Measurements from ENCODE around the gene TRAPPC12.
"Not testable (repeated sequence)": the region's sequence is repeated elsewhere in the genome, so short reads cannot be mapped to it uniquely, and the experiment has no call there.

Gene TRAPPC12

DNA sequence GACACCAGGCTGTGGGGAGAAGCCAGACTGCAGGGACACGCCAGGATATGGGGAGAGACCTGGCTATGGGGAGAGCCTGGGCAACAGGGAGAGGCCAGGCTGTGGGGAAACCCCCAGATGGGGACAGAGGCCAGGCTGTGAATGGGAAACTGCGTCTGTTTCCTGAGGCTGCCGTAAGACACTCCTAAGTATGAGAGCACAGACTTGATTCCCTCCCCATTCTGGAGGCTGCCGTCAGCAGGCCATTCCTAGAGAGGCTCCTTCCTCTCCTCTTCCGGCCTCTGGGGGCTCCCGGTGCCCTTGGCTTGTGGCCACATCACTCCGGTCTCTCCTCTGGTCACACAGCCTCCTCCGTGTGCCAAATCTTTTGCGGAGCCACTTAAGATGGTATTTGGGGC lies 107.5 kb downstream of the TRAPPC12 start:
- no peak for DNase-seq (ENCODE audit: low spot score)

DNA sequence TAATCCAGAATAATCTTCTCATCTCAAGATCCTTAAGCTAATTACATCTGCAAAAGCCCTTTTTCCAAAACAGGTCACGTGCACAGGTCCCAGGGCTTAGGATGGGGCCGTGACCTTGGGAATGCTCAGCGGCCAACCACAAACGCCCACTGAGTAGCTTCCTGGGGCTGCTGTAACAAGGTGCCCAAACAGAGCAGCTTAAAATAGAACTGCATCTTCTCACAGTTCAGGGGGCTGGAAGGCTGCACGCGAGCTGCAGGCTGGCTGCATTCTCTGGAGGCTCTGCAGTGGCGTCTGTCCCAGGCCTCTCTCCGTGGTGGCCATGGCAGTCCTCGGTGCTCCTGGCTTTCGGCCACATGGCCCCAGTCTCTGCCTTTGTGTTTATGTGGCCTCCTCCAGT lies 107.9 kb downstream of the TRAPPC12 start:
- no peak for DNase-seq (ENCODE audit: low spot score)

DNA sequence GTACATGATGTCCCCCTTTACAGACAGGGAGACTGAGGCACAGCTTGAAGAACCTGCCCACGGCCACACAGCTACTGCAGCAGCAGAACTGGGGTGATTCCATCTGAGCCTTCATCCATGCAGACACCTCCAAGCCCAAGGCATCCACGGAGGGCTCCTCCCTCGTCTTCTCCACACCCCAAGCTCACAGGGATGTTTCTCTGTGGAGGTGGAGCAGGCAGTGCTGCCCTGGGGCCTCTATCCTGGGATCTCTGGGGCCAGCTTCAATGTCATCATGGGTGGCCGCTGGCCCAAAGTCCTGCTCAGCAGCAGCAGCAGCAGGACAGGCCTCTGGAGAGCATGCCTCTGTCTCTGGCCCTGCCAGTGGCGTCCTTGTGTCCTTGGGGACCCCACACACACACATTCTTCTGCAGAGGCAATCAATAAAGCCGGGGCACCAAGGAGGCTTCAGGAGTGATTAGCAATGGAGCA lies 108.6 kb downstream of the TRAPPC12 start:
- no peak for DNase-seq (ENCODE audit: low spot score)

DNA sequence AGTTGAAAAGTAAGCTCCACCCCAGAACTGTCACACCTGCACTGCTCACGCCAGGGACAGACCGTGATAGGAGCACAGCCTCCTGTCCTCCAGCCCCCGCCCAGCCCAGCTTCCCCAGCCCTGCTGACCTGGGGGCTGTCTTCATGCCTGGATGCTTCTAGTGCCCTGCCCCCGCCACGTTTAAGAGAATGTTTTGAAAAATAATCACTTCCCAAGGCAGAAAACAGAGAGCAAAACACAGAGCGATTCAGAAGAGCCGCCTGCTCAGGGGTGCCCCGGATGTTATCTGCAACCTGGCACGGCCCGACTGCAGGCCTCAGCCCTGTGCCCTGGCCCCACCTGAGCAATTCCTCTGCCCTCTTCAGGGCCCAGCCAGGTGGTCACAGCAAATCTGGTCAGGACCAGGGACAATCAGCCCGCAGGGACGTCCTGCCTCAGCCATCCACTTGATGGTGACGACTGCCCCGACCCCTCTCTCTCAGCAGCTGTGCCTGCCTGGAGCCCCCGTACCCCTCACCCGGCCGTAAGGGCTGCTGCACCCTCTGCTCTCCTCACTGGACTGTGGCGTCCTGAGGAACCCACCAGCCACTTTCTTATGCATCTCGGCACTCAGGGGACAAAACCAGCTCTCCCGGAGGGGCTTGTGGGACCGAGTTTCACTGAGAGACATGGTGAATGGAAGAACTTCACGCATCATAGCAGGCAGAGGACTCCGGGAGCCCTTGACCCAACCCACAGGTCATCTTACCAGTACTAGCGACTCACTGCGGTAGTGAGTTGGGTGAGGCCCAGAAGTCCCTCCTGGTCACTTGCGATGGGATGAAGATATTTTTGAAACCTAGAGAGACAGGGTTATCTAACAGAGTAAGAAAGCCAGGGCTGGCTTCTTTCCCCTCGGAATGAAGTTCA lies 109.6 kb downstream of the TRAPPC12 start:
- no peak for DNase-seq (ENCODE audit: low spot score)

DNA sequence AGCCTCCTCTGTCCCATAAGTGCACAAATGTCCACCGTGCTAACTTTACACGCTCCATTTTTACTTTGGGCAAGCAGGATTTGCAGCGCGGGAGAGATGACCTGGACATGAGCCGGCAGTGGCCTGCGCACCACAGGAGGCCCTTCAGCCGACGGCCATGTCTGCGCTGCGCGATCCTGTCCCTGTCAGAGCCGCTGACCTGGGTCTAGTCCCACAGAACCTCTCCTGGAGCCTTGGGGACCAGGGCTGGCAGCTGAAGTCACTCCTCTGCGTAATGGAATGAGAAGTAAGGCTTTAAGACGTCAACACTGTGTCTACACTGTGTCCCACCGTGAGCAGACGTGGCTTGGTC lies 110.2 kb downstream of the TRAPPC12 start:
- no peak for DNase-seq (ENCODE audit: low spot score)

DNA sequence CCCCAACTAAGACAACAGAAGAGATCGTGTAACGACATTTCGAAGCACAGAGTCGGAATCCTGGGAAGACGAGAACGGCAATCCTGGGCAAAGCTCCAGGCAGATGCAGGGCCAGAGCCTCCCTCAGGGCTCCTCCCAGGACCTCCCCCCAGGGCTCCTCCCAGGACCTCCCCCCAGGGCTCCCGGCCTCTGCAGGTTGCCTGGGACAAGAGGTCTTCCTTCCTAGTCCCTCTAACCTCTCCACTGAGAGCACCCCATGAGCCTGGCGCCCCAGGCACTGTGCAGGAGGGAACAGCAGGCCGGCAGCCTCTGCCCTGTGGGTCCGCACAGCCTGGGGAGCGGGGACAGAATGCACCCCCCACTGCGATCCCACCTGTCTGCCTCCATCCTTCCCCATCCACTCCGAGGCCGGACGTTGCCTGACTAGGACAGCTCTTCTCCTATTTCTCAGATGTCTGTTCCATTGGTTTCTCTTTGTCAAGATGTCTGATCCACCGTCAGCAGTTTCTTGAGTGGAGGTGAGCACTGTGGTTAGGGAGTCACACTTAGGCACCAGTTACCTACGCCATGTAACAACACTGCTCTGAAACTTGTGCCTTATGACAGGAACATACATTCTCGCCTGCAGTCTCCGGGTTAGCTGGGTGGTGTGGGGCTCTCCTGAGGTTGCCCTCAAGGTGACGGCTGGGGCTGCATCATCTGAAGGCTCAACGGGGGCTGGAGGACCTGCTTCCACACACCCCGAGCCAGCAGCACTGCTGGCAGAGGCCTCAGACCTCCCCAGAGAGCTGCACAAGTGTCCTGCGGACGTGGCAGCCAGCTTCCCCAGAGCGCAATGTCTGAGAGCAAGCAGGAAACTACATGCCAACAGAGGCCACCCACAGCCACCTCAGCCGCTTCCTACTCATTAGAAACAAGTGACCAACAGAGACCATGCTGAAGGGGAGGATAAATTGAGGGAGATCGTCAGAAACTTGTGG lies 111.0 kb downstream of the TRAPPC12 start:
- DNase-seq (ENCODE audit: low spot score) = no peak

DNA sequence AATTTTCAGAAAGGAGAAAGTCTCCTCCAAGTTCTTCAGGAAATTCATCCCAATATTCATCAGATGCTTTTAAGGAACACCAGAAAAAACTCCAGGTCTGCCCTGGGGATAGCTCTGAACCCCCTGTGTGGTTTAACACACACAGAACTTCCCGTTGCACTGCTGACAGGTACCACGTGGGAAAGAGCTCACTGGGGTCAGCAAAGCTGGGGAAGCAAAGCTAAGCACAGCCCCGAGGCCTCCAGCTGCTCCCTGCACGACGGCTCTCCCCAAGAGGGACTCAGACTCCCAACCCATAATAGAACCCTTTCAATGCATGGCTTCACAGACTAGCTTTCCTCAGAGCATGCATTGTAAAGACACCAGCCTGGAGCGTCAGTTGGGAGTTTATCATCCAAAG lies 111.8 kb downstream of the TRAPPC12 start:
- DNase-seq (ENCODE audit: low spot score) = no peak

DNA sequence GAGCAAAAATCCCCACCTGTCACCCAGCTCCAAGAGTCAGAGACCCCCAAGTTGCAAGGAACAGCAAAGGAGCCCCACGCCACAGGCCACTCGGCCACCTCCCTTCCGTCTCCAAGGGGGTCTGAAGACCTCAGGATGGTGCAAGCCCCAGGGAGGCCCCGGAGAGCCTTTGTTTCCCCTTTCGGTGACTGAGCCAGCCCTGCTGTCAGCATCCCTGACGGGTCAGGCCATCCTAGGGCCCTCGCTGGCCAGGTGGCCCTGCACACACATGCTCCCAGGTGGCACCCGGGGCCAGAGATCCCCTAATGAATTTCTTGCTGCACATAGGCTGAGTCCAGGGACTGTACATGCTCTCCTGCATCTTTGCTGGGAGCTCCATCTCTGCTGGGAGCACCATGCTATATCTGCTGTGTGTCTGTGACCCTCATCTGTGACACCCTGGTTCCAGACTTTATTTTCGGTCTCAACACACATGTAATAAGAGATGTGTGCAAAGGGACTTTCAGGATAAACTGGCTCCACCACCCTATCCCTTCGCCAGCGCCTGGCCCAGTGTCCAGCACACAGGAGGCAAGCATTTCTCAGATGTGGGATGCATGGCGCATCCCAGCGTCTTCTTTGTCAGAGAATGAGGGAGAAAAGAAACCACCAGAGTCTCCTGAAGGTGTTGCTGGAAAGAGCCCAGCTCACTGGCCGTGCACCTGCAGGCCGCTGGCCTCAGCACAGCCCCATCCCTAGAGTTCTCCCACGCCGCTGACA lies 112.4 kb downstream of the TRAPPC12 start:
- DNase-seq (ENCODE audit: low spot score) = no peak

DNA sequence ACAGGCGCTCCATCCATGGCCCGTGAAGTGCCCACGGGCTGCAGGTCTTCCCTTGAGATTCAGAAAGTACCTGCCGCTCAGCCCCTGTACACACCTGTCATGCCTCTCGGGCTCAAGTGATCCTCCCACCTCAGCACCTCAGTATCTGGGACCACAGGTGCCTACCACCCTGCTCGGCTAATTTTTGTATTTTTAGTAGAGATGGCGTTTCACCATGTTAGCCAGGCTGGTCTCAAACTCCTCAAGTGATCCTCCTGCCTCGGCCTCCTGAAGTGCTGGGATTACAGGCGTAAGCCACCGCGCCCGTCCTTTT lies 112.9 kb downstream of the TRAPPC12 start:
- not testable (repeated sequence) for DNase-seq (ENCODE audit: low spot score)

DNA sequence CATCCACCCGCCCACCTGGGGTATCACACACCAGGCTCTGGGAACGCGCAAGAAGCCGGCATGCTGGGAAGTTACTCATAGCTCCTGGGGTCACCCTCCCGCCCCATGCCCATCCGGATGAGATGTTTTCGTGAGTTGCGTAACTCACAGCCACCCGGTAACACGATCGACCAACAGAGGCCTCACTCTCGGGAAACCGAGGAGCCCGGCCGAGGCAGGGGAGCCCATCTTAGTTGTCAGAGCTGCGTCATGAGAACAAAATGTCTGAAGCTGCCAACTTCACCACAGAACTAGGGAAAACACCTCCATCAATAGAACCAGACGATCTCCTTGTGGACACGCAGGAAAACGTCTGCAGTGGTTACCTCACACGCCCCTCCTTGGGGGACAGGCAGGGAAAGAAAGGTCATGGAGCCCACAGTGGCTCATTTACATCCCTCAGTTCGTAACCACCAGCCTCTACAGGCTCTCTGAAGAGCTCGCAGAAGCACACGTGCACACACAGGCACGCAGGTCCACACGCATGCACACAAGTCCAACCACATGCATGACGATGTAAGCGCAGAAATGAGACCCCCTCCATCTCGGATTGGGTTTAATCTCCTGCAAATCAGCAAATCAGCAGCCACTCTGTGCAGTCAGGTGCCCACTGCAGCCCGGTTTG lies 113.6 kb downstream of the TRAPPC12 start:
- no peak for DNase-seq (ENCODE audit: low spot score)

DNA sequence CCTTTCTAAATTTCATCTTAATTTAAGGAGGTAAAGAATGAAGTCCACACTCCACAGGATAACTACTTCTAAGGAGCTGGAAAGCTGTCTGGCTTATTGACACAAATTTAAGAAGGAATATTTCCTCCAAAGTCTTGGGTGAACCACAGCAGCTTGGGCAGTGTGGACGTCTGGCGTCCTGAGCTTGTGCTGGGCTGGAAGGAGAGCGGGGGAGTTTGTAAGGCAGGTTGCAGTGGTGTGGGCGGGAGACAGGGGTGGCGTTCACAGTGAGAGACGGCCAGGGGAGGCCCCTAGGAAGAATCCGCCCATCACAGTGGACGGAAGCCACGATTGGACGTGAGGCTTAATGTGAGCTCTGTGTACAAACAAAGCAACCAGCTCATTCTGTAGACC lies 114.1 kb downstream of the TRAPPC12 start:
- no peak for DNase-seq (ENCODE audit: low spot score)

DNA sequence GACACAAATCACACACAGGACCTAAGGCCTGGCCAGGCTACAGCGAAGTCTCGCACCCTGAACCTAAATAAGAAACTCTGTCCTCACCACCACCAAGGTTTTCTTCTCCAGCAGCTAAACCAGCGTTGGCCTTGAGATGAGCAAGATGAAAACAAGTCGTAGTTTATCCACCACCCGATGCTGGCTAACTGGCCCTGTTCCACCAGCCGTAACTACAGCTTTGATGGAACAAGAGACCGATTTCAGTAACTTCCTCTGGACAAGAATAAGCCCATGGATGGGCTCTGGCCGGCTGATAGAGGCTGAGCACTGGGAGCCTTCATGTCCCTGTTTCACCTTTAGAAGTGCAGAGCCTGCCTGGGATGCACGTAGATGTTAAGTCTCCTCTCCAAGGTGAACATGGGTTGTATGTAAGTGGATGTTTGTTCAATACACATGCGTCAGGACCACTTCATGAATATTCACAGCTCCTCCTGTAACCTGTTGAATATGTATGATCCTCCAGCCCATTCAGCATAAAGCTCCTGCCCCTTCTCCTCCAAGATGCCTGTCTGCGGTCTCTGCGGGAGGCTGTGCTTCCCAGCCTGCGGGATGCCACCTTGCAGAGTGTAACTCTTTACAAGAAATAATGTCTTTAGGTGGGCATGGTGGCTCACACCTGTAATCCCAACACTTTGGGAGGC lies 115.6 kb downstream of the TRAPPC12 start:
- no peak for DNase-seq (ENCODE audit: low spot score)

DNA sequence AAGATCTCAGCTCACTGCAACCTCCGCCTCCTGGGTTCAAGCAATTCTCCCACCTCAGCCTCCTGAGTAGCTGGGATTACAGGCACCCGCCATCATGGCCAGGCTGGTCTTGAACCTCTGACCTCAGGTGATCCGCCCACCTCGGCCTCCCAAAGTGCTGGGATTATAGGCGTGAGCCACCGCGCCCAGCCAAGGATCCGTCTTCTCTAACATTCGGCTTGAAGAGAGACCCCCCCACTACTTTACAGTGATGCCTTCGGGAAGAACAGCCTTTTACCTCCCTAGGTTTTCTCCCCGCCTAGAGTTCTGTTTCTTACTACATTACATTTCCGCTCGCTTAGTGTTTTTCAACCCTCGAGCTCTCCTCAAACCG lies 117.2 kb downstream of the TRAPPC12 start:
- not testable (repeated sequence) for DNase-seq (ENCODE audit: low spot score)

DNA sequence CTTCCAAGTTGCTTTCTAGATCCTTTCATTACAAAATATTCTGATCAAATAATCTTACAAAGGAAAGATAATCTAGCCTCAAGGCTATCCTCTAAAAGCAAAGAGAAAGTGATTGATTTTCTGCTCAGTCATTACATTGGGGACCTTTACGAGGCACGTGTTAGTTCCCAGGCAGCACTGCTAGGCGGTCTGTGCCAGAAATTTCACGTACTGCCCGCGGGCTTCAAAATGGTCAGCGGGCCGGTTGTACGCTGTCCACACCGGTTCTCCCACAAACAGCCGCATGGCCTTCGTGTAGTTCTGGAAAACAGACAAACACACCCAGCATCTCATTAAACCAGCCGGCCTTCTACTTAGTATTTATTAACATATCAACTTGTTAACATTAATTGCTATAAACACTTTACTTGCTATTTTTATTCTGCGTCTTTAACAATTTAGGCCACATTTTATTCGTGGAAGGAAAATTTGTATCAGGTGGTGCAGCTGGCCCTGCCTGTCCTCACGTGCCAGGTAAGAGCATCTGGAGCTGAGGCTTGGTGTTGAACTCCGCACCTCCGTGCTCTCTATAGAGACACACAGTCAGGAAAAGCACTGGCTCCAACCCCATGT lies 119.4 kb downstream of the TRAPPC12 start:
- no peak for DNase-seq (ENCODE audit: low spot score)

DNA sequence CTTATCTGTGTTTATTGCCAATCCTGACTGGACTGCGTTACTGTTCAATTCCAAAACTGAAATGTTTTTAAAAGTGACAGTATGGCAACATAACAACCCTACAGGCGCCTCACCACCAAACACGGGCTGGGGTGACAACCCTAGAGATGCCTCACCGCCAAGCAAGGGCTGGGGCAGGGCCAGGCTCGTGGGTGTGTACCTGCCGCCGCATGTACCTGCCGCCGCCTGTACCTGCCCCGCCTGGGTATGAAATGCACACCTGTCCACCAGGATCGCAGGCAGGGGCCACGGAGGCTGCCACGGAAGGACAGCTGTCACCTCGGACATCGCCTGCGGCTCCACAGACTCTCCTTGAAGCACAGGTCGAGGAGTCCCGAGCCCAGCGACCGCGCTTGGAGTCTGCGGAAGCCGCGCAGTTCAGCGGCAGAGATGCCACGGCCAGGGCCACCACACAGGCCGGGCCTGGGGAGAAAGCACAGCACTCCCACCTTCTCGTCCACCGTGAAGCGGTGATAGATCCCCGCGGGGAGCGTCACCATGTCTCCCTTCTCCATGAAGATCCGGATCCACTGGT lies 120.9 kb downstream of the TRAPPC12 start:
- no peak for DNase-seq (ENCODE audit: low spot score)

DNA sequence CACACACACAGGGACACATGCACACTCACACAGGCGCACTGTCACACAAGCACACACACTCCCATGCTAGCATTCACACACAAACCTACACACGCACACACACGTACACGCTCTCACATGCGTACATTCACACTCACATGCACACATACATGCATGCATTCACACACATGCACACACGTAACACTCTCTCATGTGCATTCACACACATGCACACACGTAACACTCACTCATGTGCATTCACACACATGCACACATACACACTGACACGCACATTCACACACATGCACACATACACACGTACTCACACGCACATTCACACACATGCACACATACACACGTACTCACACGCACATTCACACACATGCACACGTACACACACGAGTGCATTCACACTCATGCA lies 123.6 kb downstream of the TRAPPC12 start:
- no peak for DNase-seq (ENCODE audit: low spot score)

DNA sequence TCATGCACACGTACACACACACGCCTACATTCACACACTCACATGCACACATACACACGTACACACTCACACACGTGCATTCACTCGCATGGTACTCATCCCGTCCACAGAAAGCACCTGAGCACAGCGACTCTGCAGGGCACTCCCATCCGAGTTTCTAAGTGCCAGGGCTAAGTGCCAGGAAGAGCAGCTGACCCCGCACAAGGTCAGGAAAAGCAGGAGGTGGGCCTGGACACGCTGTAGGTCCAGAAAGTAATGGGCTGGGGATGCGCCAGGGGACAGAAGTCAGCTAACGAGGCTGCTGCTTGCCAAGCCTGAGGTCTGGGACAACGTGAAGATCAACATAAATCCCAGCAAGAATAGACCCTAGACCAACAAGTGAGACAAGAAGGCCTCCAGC lies 124.0 kb downstream of the TRAPPC12 start:
- no peak for DNase-seq (ENCODE audit: low spot score)

DNA sequence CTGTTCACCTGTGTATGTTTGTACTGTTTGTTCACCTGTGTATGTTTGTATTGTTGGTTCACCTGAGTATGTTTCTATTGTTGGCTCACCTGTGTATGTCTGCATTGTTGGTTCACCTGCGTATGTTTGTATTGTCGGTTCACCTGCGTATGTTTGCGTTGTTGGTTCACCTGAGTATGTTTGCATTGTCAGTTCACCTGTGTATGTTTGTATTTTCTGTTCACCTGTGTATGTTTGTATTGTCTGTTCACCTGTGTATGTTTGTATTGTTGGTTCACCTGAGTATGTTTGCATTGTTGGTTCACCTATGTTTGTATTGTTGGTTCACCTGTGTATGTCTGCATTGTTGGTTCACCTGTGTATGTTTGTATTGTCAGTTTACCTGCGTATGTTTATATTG lies 125.2 kb downstream of the TRAPPC12 start:
- DNase-seq (ENCODE audit: low spot score) = no peak

DNA sequence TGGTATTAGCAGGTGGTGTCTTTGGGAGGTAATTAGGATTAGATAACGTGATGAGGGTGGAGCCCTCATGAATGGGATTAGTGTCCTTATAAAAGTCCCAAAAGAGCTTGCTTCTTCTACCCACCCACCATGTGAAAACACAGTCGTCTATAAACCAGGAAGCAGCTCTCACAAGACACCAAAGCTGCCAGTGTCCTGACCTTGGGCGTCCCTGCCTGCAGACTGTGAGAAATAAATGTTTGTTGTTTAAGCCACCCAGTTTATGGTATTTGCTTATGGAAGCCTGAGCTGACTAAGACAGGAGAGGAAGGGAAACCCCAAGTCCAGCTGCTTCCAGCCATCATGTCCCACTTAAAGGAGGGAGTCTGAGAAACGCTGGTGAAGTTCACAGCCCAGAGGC lies 126.3 kb downstream of the TRAPPC12 start:
- no peak for DNase-seq (ENCODE audit: low spot score)

DNA sequence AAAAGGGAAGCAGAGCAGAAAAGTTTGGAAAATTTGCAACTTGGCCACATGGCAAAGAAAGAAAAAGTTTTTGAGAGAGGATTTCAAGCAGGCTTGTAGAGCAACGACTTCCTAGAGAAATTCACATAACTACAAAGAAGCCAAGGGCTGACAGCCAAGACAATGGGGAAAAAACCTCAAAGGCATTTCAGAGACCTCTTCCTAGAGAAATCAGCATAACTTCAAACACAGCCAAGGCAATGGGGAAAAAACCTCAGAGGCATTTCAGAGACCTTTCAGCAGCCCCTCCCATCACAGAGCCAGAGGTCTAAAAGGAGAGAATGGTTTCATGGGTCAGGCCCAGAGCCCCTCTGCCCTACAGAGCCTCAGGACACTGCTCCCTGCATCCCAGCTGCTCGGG lies 132.6 kb downstream of the TRAPPC12 start:
- DNase-seq (ENCODE audit: low spot score) = no peak
